HG02938 (cell line): ENCODE data around the gene NT5C2.
"Not testable (repeated sequence)": the region's sequence is repeated elsewhere in the genome, so short reads cannot be mapped to it uniquely, and the experiment has no call there.

Source experiments
- ATAC-seq: cut with Tn5 transposase; IDR thresholded peaks from one replicate; pipeline ENCODE4 v1.9.1; 2021; ENCODE audit warnings: mild to moderate bottlenecking, moderate library complexity; ENCODE audit not compliant: unreplicated experiment

Gene NT5C2

DNA sequence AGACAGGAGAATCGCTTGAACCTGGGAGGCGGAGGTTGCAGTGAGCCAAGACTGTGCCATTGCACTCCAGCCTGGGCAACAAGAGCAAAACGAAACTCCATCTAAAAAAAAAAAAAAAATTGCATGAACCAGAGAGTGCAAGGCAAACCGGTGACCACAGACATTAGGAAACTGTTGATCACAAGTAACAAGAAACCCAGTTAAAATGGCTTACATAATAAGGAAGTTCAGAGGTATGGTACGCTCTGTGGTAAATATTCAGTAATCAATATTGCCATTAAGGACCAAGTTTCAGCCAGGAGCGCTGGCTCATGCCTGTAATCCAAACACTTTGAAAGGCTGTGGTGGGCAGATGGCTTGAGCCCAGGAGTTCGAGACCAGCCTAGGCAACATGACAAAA, 9.2 kb upstream of the NT5C2 start:
- ATAC-seq: no peak

DNA sequence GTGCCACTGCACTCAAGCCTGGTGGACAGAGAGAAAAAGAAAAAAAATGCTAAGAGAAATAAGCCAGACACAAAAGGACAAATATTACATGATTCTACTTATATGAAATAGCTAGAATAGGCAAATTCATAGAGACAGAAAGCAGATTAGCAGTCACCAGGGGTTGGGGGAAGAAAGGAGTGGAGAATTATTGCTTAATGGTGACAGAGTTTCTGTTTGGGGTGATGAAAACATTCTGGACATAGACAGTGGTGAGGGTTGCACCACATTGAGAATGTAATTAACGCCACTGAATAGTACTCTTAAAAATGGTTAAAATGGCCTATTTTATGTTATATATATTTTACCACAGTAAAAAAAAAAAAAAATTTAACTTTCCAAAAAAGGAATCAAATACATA, 6.4 kb upstream of the NT5C2 start:
- ATAC-seq: no peak

DNA sequence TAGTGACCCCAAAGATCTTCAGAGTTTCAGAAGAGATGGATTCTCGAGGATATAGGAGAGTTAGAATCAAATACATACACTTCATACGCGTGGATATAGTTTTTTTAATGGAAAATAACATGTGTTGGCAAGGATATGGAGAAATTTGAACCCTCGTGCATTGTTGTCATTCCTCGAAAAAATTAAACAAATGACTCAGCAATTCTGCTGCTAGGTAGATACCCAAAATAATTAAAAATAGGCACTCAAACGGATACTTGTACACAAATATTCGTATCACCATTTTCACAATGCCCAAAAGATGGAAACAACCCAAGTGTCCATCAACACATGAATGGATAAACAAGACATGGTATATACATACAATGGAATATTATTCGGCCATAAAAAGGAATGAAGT, 5.6 kb upstream of the NT5C2 start:
- ATAC-seq: no peak

GRCh38 chr10:103197903-103198302, 4.8 kb upstream of the NT5C2 start:
- no peak for ATAC-seq

- ATAC-seq: no peak
These were observed 4.1 kb upstream of the NT5C2 start for GRCh38 chr10:103197174-103197573.

DNA sequence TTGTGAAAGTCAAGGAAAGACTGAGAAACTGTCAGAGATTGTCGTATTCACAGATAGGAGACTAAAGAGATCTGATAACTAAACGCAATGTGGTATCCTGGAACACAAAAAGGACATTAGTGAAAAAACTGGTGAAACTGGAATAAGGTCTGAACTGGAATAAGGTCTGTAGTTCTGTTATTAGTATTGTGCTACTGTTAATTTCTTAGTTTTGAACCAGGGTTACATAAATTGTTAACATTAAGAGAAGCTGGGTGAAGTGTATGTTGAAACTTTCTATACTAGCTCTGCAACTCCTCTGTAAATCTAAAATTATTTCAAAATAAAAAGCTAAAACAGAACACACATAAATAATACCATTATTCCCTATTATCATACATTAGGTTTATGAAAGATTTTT, 3.4 kb upstream of the NT5C2 start:
- no peak for ATAC-seq

DNA sequence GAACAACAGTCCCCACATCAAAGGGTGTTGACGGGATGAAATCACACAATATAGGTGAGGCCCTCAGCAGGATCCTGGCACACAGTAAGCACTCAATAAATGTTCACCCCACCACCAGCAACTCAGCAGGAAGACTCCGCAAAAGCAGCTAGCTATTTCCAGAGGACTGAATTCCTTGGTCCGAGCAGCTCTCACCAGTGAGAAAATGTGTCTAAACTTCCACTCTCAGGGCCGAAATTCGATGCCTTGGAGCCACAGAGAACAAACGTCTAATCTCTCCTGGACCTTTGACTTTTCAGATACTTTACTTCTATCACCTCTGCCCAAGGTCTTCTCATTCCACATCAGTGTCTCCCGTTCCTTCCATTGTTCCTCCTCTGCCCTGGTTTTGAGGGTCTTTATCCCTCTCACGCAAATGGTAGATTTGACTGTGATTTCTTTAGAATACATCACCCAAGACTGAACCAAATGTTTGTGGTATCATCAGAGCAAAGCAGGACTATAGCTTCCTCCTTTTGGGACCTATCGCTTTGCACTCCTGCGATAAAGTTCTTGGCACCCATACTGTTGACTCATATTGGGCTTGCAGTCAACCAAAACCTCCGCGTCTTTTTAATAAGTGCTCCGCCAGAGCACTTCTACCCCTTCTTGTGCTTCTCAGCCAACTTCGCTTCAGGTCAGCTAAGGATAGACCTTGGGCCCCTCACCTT, 903 bp upstream of the NT5C2 start:
- ATAC-seq: no peak

- peak; percentile 77 for ATAC-seq
These were observed 493 bp downstream of the NT5C2 start for GRCh38 chr10:103192451-103193106.

GRCh38 chr10:103192089-103192450, 1.0 kb downstream of the NT5C2 start:
- no peak for ATAC-seq

DNA sequence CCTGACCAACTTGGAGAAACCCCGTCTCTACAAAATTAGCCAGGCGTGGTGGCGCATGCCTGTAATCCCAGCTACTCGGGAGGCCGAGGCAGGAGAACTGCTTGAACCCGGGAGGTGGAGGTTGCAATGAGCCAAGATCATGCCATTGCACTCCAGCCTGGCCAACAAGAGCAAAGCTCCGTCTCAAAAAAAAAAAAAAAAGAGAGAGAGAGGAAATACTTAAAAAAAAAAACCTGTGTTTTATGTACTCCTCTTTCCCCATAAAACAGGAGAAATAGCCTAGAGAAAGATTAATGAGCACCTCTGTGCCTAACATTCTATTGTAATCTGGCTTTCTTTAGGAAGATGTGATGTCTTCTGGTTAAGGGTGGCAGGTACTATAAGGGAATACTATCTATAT, 1.9 kb downstream of the NT5C2 start:
- not testable (repeated sequence) for ATAC-seq

DNA sequence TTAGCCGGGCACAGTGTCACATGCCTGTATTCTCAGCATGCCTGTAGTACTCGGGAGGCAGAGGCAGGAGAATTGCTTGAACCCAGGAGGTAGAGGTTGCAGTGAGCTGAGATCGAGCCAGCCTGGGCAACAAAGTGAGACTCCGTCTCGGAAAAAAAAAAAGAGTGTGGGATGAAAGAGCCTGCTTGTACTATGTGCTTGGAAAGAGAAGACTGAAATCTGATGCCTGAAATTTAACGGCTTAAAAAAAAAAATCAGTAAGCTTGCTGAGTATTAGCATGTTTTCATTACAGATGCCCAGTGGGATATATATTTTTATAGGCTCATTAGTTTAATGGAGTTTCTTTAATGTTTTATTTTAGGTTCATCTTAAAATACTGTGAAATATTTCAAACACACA, 4.2 kb downstream of the NT5C2 start:
- no peak for ATAC-seq

- ATAC-seq: no peak
These were observed 6.9 kb downstream of the NT5C2 start for GRCh38 chr10:103186128-103186527.

GRCh38 chr10:103184615-103185014, 8.5 kb downstream of the NT5C2 start:
- ATAC-seq: no peak

- ATAC-seq: not testable (repeated sequence)
These were observed 9.1 kb downstream of the NT5C2 start for GRCh38 chr10:103183991-103184451.

DNA sequence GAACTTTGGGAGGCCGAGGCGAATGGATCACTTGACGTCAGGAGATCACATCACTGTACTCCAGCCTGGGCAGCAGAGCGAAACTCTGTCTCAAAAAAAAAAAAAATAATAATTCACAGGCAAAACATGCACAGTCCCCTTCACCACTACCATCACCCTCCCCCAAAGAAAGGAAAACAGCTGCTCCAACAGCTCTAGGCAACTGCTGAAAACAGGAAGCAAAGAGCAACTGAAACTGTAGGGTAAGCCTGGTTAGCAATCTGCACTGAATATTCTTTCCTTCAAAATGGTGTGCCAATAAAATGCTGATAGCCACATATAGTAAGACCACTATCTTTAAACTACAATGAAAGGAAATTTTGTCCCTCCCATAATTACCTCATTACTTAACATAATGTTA, 11.8 kb downstream of the NT5C2 start:
- peak; percentile 75 for ATAC-seq

DNA sequence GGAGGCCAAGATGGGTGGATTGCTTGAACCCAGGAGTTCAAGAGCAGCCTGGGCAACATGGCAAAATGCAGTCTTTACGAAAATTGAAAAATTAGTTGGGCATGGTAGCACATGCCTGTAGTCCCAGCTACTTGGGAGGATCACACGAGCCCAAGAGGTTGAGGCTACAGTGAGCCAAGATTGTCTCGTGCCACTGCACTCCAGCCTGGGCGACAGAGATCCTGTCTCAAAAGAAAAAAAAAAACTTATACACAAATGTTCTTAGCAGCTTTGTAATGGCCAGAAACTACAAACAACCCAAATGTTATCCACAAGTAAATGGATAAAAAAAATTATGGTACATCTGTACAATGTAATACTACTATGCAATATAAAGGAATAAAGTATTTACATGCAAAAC, 12.6 kb downstream of the NT5C2 start:
- no peak for ATAC-seq

- no peak for ATAC-seq
These were observed 15.9 kb downstream of the NT5C2 start for GRCh38 chr10:103177123-103177522.

DNA sequence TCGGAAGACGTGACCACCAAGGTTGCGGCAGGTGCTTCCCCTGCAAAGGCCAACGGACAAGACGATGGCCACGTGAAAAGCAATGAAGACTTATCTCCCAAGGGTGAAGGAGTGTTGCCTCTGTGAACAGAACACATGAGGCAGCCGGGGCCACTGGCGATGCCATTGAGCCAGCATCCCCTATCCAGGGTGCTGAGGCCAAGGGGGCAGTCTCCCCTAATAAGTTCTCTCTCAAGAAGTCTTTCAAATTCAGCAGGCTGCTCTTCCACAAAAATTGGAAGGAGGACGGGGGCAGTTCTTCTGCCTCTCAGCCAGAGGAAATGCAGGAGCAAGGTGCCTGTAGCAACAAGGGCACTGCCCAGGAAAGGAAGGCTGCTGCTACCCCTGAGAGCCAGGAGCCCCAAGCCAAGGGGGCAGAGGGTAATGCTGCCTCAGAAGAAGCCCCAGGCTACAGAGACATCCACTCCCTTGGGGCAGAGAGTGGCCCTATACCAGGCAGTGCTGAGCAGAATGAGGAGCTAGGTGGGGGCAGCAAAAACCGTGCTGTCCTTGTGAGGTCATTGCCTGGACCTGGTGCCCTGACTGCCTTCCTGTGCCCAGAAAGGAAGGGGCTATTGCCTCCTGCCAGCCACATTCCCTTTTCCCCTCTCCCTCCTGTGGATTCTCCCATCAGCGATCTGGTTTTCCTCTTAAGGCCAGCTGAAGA, 17.3 kb downstream of the NT5C2 start:
- no peak for ATAC-seq

GRCh38 chr10:103174324-103174723, 18.7 kb downstream of the NT5C2 start:
- ATAC-seq: not testable (repeated sequence)

DNA sequence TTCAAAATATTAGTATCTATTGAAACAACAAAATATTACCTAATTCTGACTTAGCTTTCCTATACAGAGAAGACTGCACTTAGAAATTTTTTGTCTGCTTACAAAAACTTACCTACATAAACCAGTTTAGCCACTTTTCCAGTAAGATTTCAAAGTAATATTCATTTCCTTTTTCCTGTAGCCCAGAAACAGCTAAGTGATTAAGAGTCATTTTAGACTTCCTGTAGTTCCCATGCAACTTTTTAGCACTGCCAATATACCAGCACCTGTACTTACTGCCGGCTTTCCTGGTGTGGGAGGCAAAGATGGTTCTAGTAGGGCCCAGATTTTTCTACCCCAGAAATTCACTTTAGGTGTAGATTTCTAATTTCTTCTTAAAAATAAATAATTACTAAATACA, 21.8 kb downstream of the NT5C2 start:
- no peak for ATAC-seq

- no peak for ATAC-seq
These were observed 24.6 kb downstream of the NT5C2 start for GRCh38 chr10:103168438-103168837.

- ATAC-seq: not testable (repeated sequence)
These were observed 25.5 kb downstream of the NT5C2 start for GRCh38 chr10:103167554-103167953.
